Transverse colon (tissue), 3 donors: ENCODE measurements around the gene PRKCZ.

ENCODE experiments used
- CTCF ChIP-seq, 5 experiments: fragments of 200-600 bp in 3 of 5; fragments of 450-650 bp in 2 of 5; sonication (generic) in 3 of 5; IDR thresholded peaks; 1 replicate in 2 of 5; 2 replicates in 3 of 5; pipeline ENCODE4 v1.5.1; 2016 to 2017; ENCODE audit warnings: antibody characterized with exemption in 5 of 5, inconsistent platforms in 3 of 5, mild to moderate bottlenecking in 2 of 5, moderate library complexity in 1 of 5
- POLR2A ChIP-seq: fragments of 450-650 bp; IDR thresholded peaks from one replicate; pipeline ENCODE4 v1.6.1; 2016; ENCODE audit warnings: antibody characterized with exemption, mild to moderate bottlenecking, moderate library complexity

- no peak for TF ChIP-seq CTCF (IDR thresholded peaks at IDR 0.05)
- TF ChIP-seq POLR2A, result no peak
These were observed 49.4 kb upstream of the PRKCZ start for GRCh38 chr1:2000850-2001249.
